Brain microvascular endothelial cell (primary cell): ENCODE data around the gene DYNC1LI1.

Experiments
- DNase-seq: peaks from one replicate; pipeline ENCODE4 v3.0.0-alpha.2; 2020
- H3K27ac ChIP-seq: fragments of 250-450 bp; sonication (Bioruptor Pico); 2 replicates; pipeline ENCODE4 v1.5.1; 2020; ENCODE audit warnings: mild to moderate bottlenecking, moderate library complexity
- H3K27me3 ChIP-seq: fragments of 250-450 bp; sonication (Bioruptor Pico); replicated peaks from 2 replicates; pipeline ENCODE4 v1.5.1; 2020; ENCODE audit warnings: mild to moderate bottlenecking
- H3K36me3 ChIP-seq: fragments of 250-450 bp; sonication (Bioruptor Pico); replicated peaks from 2 replicates; pipeline ENCODE4 v1.5.1; 2020; ENCODE audit warnings: mild to moderate bottlenecking
- H3K4me3 ChIP-seq: 2 replicates; pipeline ENCODE4 v1.5.1; 2011; ENCODE audit warnings: low read depth, mild to moderate bottlenecking, control low read depth, low read length, moderate library complexity
- in situ Hi-C: cut with HindIII; loops from 2 replicates; pipeline ENCODE4 v1.10.0; 2017; ENCODE audit warnings: low sequenced_read_pairs, low pct_ligation_motif_present
- TF ChIP-seq, protein P1 (sequence below): IDR thresholded peaks from 2 replicates; pipeline ENCODE4 v1.5.1; 2011; ENCODE audit warnings: low read depth, mild to moderate bottlenecking, moderate library complexity, low read length, control low read depth, inconsistent platforms; ENCODE audit errors: missing control alignments

The DYNC1LI1 gene

DNA sequence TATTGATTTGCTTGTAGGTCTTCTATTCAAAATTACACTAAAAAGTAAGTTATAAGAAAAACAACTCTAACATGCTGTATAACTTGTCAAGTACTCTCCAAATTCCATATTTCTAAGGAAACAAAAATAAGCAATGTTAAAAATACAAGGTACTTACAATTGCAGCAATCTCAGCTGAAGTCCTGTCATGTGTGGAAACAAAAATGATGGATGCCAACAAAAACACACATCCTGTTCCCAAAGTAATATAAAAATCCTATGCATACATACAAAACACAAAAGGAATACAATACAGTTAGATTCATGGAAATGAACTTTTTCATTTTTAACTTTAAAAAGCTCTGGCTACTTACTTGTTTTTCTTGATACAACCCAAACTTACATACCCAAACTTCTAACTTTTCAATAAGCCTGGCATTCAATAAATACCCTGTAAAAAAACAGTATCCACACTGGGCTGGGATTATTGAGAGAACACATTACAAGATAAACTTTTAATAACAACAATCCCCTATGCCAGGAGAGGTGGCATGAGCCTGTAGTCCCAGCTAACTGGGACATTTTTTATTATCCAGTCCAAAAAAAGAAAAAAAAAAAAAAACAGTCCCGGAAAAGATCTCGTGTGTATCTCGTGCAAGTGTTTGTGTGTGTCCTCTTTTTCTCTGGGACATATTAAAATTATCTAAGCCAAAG is 82.7 kb downstream of the DYNC1LI1 start:
- no peak for DNase-seq
- peaks cover 11% of the 10 kb centered on the region for H3K36me3 ChIP-seq
- in situ Hi-C loops = no loop called here
- TF ChIP-seq, protein P1, sequence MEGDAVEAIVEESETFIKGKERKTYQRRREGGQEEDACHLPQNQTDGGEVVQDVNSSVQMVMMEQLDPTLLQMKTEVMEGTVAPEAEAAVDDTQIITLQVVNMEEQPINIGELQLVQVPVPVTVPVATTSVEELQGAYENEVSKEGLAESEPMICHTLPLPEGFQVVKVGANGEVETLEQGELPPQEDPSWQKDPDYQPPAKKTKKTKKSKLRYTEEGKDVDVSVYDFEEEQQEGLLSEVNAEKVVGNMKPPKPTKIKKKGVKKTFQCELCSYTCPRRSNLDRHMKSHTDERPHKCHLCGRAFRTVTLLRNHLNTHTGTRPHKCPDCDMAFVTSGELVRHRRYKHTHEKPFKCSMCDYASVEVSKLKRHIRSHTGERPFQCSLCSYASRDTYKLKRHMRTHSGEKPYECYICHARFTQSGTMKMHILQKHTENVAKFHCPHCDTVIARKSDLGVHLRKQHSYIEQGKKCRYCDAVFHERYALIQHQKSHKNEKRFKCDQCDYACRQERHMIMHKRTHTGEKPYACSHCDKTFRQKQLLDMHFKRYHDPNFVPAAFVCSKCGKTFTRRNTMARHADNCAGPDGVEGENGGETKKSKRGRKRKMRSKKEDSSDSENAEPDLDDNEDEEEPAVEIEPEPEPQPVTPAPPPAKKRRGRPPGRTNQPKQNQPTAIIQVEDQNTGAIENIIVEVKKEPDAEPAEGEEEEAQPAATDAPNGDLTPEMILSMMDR = no peak
- no peak overlapping the region for H3K4me3 ChIP-seq
- no peak overlapping the region for H3K27ac ChIP-seq
- no peaks in the 10 kb centered on the region for H3K27me3 ChIP-seq

DNA sequence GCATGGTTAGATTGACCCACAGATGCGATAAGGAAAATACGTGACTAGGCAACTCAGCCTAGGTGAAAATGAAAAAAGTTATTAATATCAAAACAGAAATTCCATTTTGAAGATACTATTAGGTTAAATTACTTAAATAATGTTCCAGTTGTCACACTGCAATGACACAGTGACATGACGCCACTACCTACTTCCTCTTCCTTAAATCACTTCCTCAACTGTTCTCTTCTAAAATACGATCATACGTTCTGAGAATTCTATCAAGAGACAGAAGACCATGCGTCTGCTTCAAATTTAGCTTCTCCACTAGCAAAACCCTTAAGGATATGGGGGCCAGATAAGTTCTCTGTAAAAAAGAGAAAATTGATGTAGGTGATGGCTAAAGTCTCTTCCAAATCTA is 86.2 kb downstream of the DYNC1LI1 start:
- TF ChIP-seq, protein P1 = no peak
- H3K36me3 ChIP-seq = peaks cover 14% of the 10 kb centered on the region
- H3K27me3 ChIP-seq = no peaks in the 10 kb centered on the region
- in situ Hi-C loops = no loop called here
- H3K27ac ChIP-seq = no peak overlapping the region
- no peak overlapping the region for H3K4me3 ChIP-seq
- DNase-seq = no peak

DNA sequence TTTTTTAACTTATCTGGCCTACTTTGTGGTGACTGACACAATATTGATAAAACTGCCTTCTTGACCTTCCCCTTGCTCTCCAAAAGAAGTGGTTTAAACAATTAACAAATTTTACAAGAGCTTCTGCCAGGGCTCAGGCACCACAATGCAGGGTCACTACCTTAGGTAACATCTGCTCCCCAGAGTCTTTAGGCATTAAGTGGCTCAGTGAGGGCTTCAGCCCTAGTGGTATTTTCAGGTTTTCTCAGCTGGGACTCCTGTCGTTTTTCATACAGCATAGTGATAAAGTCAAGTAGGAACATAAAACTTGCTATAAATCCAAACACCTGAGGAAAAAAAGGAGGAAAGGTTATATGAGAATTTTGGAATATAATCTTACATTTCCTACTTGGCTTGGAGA is 86.9 kb downstream of the DYNC1LI1 start:
- peaks cover 14% of the 10 kb centered on the region for H3K36me3 ChIP-seq
- no peak for DNase-seq
- H3K27me3 ChIP-seq = no peaks in the 10 kb centered on the region
- in situ Hi-C loops = no loop called here
- TF ChIP-seq, protein P1 = no peak
- H3K4me3 ChIP-seq = no peak overlapping the region
- no peak overlapping the region for H3K27ac ChIP-seq

- Histone ChIP-seq H3K4me3 (no peak overlapping the region), H3K27ac (no peak overlapping the region), H3K27me3 (no peaks in the 10 kb centered on the region), H3K36me3 (peaks cover 15% of the 10 kb centered on the region)
- TF ChIP-seq, protein P1 = no peak
- in situ Hi-C loops = no loop called here
- no peak for DNase-seq
Measured at GRCh38 chr3:32482693-32483092, 88.0 kb downstream of the DYNC1LI1 start.

DNA sequence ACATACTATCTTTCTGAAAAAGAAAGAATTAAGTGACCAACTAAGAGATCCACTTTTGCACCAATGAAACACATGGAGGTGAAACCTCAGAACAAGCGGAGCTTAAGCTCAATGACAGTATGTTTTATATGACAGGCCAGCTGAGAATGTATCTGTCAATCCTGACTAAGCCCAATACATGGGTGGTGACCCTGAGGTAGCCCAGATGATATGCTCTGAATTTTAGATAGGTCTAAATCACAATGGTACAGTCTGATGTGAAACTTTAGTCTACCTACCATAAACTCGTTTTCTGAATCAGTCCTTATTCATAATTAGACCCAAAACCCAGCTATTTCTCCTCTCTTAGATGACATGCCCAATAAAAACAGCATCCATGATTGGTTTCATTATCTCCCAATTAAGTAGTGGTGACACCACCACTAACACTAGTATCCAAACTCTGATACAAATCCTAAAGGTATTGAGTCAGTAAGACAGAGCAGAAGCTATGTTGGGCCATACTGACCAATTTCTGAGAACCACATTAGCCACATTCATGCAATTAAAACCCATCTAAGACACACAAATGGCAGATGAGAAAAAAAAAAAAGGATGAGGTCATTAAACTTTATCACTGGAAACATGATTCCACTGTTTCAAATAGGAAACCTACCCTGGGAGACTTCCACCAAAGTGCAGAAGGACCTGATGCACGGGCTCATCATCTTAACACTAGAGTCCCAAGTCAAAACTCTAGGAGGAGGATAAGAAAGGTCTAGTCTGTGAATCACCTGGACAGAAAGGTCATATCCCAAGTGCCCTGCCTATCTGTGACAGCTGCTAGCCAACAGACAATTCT is 88.6 kb downstream of the DYNC1LI1 start:
- Histone ChIP-seq H3K4me3 (no peak overlapping the region), H3K27me3 (no peaks in the 10 kb centered on the region), H3K27ac (no peak overlapping the region), H3K36me3 (peaks cover 15% of the 10 kb centered on the region)
- no peak for DNase-seq
- in situ Hi-C loops = no loop called here
- TF ChIP-seq, protein P1 = no peak
